ENCODE measurements around the gene MFSD12.

The MFSD12 gene

DNA sequence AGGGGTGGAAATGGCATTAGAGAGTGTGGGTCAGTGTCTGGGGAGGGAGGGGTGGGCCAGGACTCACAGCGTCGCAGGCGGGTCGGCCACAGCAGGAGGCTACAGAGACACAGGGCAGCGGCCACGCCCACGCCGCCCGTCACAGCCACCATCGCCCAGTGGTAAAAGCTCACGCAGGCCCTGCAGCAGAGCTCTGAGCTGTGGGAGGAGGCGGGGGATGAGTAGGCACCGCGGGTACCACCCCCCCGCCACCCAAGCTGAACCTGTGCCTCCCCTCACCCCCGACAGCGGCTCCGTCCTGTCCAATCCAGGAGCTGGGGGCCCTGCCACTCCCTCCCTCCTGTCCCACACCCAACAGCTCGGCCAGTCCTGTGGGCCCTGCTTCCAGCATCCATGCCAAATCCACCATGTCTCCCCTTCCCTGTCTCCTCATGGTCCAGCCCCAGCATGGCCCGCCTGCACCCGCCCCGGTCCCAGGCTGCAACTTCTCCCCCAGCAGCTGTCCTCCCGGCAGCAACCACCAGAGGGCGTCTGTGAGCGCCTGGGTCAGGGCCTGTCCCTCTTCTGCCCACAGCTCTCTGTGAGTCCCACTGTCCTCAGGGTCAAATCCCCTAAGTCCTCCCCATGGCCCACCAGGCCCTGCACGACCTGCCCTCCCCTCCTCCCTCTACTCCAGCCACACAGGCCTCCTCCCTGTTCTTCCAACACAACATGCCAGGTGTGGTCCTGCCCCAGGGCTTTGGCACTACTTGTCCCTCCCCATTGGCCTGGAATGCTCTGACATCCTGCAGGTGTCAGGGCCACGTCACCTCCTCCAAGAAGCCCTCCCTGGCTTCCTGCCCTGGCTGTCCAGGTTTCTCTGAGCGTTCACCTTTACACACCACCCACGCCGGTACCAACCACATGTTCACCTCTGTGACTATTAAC, 12.4 kb downstream of the MFSD12 start (continued):
- TF ChIP-seq PATZ1 (tag by site-specific recombination; IDR thresholded peaks at IDR 0.05) (peak; percentile 88), GLIS2 (tag by site-specific recombination; IDR thresholded peaks at IDR 0.05) (no peak), BCL11B (tag by site-specific recombination; IDR thresholded peaks at IDR 0.05; ENCODE audit: low read depth) (0 out of 2 replicates have a peak, but pooled peaks have one; percentile 24), ZNF518A (tag by site-specific recombination; conservative IDR thresholded peaks at IDR 0.05; ENCODE audit: low read depth) (no peak), PRDM4 (tag by site-specific recombination; IDR thresholded peaks at IDR 0.05) (no peak), SP2 (tag by site-specific recombination; IDR thresholded peaks at IDR 0.05) (peak; percentile 69), HOXC10 (CRISPR knock-in tag; IDR thresholded peaks at IDR 0.05) (no peak), IKZF3 (tag by site-specific recombination; IDR thresholded peaks at IDR 0.05) (0 out of 2 replicates have a peak, but pooled peaks have one; percentile 32), HOXA7 (CRISPR knock-in tag; IDR thresholded peaks at IDR 0.05; ENCODE audit: borderline replicate concordance) (no peak), TCF7L2 (IDR thresholded peaks at IDR 0.05; ENCODE audit: borderline replicate concordance, low read depth, low read length) (no peak), ZFP41 (tag by site-specific recombination; IDR thresholded peaks at IDR 0.05; ENCODE audit: borderline replicate concordance) (no peak), ZNF239 (tag by site-specific recombination; IDR thresholded peaks at IDR 0.05) (no peak), ZNF184 (tag by site-specific recombination; IDR thresholded peaks at IDR 0.05) (no peak), ZNF266 (tag by site-specific recombination; IDR thresholded peaks at IDR 0.05; ENCODE audit: low read depth) (no peak), ZNF202 (tag by site-specific recombination; IDR thresholded peaks at IDR 0.05; ENCODE audit: borderline replicate concordance) (no peak), ZNF223 (tag by site-specific recombination; IDR thresholded peaks at IDR 0.05) (peak; percentile 54; the same call in 1 of the 2 replicates), ZNF561 (tag by site-specific recombination; IDR thresholded peaks at IDR 0.05; ENCODE audit: borderline replicate concordance) (no peak), GLI4 (tag by site-specific recombination; IDR thresholded peaks at IDR 0.05) (no peak), ZNF366 (tag by site-specific recombination; conservative IDR thresholded peaks at IDR 0.05) (0 out of 2 replicates have a peak, but pooled peaks have one; percentile 11), ZFP37 (tag by site-specific recombination; IDR thresholded peaks at IDR 0.05) (0 out of 2 replicates have a peak, but pooled peaks have one; percentile 30), ZNF426 (tag by site-specific recombination; IDR thresholded peaks at IDR 0.05) (no peak), ZNF423 (tag by site-specific recombination; IDR thresholded peaks at IDR 0.05) (no peak)
- TF ChIP-seq, protein P1, sequence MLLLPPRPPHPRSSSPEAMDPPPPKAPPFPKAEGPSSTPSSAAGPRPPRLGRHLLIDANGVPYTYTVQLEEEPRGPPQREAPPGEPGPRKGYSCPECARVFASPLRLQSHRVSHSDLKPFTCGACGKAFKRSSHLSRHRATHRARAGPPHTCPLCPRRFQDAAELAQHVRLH (tag by site-specific recombination; IDR thresholded peaks at IDR 0.05), result no peak
- TF ChIP-seq, protein P2, sequence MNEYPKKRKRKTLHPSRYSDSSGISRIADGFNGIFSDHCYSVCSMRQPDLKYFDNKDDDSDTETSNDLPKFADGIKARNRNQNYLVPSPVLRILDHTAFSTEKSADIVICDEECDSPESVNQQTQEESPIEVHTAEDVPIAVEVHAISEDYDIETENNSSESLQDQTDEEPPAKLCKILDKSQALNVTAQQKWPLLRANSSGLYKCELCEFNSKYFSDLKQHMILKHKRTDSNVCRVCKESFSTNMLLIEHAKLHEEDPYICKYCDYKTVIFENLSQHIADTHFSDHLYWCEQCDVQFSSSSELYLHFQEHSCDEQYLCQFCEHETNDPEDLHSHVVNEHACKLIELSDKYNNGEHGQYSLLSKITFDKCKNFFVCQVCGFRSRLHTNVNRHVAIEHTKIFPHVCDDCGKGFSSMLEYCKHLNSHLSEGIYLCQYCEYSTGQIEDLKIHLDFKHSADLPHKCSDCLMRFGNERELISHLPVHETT (tag by site-specific recombination; IDR thresholded peaks at IDR 0.05), result no peak
- TF ChIP-seq, protein P3, sequence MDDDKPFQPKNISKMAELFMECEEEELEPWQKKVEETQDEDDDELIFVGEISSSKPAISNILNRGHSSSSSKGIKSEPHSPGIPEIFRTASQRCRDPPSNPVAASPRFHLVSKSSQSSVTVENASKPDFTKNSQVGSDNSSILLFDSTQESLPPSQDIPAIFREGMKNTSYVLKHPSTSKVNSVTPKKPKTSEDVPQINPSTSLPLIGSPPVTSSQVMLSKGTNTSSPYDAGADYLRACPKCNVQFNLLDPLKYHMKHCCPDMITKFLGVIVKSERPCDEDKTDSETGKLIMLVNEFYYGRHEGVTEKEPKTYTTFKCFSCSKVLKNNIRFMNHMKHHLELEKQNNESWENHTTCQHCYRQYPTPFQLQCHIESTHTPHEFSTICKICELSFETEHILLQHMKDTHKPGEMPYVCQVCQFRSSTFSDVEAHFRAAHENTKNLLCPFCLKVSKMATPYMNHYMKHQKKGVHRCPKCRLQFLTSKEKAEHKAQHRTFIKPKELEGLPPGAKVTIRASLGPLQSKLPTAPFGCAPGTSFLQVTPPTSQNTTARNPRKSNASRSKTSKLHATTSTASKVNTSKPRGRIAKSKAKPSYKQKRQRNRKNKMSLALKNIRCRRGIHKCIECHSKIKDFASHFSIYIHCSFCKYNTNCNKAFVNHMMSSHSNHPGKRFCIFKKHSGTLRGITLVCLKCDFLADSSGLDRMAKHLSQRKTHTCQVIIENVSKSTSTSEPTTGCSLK (tag by site-specific recombination; IDR thresholded peaks at IDR 0.05), result no peak

Data from HEK293 (cell line).